ENCODE measurements around the gene FAM193A. TPM values are rescaled to one million over a fixed set of nuclear protein-coding genes. Genes with fewer than 3 reads are reported as not detected.

Gene FAM193A
- total and polyA plus RNA-seq, 9 donors = 12.9 to 24.2 (median 19.7) TPM

DNA sequence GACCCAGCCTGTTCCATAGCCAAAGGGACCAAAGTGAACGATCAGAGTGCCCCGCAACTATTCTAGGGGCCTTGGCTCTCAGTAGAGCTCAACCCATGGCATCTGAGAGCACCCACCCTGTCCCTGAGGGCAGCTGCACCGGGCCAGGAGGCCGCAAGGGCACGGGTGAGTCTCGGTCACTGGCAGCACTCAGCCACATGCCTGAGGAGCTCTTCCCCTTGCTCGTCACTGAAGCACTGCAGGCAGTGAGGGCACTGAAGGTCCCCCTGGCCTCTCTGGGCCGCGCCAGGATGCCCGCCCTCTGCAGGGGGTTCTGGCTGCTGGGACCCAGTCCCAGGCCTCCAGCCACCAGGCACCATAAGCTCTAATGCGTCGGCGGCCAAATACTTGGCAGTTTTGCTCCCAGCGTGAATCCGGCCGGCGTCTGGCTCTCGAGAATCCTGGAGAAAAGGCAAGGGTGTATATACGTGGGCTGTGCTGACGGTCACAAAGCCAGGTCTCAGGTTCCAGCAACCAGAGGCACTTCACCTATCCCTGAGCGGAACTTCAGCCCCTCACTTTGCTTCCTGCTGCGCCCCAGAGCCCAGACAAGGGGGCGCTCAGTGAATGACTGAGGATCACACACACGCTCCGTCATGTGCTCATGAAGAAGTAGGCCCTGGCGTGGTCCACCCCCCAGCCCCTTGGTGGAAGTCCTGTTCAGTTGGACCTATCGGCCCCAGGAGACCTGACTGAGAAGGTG is 205.8 kb downstream of the FAM193A start:
- Histone ChIP-seq H3K4me1 (ENCODE audit: control insufficient read depth, insufficient read depth, low read length) (no peaks in the 10 kb centered on the region), H3K36me3 (ENCODE audit: control insufficient read depth, insufficient read depth, low read length) (peaks cover 58% of the 10 kb centered on the region), H3K27ac (ENCODE audit: low read length) (no peak overlapping the region), H3K27me3 (ENCODE audit: control insufficient read depth, insufficient read depth, low read length) (no peaks in the 10 kb centered on the region), H3K4me3 (ENCODE audit: low read length) (no peak overlapping the region), H3K9me3 (replicated peaks; ENCODE audit: control insufficient read depth, low read depth, low read length) (no peaks in the 10 kb centered on the region)
- no peak for DNase-seq
- 89% methylated on average over 26 of the region's 27 CpGs for WGBS (ENCODE audit: insufficient coverage)

DNA sequence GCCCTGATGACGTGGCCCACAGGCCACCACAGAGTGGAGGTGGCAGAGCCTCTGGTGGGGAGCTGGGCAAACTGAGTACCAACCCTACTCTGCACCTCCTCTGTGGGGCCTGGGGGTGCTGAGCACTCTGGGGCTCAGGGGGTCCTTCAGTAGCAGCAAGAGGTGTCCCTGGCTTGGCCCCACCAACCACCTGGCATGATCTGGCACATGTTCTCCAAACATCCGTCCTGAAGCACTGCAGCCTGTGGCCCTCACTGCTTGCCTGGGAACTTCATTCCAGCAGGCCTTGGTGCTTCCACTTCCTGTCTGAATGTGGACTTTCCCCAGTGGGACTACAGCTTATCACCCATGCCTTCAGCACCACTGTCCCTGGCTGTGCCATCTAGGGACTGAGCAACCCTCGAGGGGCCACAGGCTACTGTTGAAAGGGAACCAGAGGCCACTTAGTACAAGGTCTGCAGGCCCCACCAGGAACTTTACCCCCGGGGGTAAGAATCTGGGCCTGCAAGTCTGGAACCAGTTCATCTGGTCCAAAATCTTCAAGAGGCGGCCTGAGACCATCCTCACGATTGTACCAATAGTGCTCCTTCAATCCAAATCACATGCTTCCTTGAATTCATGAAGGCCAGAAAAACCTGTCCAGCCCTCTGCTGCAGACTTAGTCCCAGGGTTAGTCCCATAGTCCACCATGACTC is 206.5 kb downstream of the FAM193A start:
- Histone ChIP-seq H3K27me3 (ENCODE audit: control insufficient read depth, insufficient read depth, low read length) (no peaks in the 10 kb centered on the region), H3K27ac (ENCODE audit: low read length) (no peak overlapping the region), H3K4me1 (ENCODE audit: control insufficient read depth, insufficient read depth, low read length) (no peaks in the 10 kb centered on the region), H3K9me3 (replicated peaks; ENCODE audit: control insufficient read depth, low read depth, low read length) (no peaks in the 10 kb centered on the region), H3K36me3 (ENCODE audit: control insufficient read depth, insufficient read depth, low read length) (peaks cover 64% of the 10 kb centered on the region), H3K4me3 (ENCODE audit: low read length) (no peak overlapping the region)
- WGBS (ENCODE audit: insufficient coverage) = 86% methylated on average over 5 of the region's 6 CpGs
- no peak for DNase-seq

DNA sequence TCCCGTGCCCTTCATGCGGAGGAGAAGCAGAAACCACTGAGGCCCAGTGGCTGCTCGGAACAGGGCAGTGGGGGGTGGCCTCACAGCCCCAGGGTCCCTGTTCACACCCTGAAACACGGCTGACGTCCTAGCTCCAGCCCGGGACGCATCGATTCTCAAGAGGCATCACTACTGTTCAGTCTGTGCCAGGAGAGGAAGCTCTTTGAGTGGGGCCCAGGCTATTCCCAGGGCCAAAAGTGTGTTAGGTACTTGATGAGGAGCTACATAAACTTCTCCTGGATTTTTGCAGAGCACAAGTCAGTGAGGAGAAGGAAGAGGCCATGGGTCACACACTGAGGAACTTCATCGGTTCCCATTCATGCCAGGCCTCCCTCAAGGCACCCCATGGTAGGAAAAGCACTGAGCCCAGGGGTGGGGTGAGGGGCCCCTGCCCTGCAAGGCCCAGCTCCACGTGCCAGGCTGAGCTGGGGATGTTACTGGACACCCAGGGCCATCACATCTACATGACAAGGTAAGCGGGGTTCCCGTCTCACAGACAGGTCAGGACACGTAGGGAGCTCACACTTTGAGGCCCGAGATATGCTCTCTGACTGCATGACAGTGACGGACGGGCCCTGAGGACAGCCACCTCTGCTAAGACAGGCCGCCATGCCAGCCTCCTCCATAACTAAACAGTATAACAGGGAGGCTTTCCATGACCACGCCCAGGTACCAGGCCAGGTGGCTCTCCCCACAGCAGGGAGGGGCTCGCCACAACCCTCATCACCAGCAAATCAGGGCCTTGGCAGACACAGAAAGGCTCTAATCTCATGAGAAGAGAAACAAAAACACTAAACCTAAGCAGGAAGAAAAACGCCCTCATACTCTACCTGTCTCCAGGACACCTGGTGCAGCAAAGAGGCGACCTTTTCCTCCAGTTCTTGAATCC is 207.3 kb downstream of the FAM193A start:
- Histone ChIP-seq H3K4me1 (ENCODE audit: control insufficient read depth, insufficient read depth, low read length) (no peaks in the 10 kb centered on the region), H3K9me3 (replicated peaks; ENCODE audit: control insufficient read depth, low read depth, low read length) (no peaks in the 10 kb centered on the region), H3K27me3 (ENCODE audit: control insufficient read depth, insufficient read depth, low read length) (no peaks in the 10 kb centered on the region), H3K36me3 (ENCODE audit: control insufficient read depth, insufficient read depth, low read length) (peaks cover 64% of the 10 kb centered on the region), H3K4me3 (ENCODE audit: low read length) (no peak overlapping the region), H3K27ac (ENCODE audit: low read length) (no peak overlapping the region)
- no peak for DNase-seq
- 88% methylated on average over 16 of the region's 21 CpGs for WGBS (ENCODE audit: insufficient coverage)

GRCh38 chr4:2744576-2745270 is 208.3 kb downstream of the FAM193A start:
- WGBS (ENCODE audit: insufficient coverage) = 88% methylated on average over 26 of the region's 28 CpGs
- DNase-seq = no peak
- Histone ChIP-seq H3K27me3 (ENCODE audit: control insufficient read depth, insufficient read depth, low read length) (no peaks in the 10 kb centered on the region), H3K4me1 (ENCODE audit: control insufficient read depth, insufficient read depth, low read length) (no peaks in the 10 kb centered on the region), H3K36me3 (ENCODE audit: control insufficient read depth, insufficient read depth, low read length) (peaks cover 64% of the 10 kb centered on the region), H3K4me3 (ENCODE audit: low read length) (no peak overlapping the region), H3K9me3 (replicated peaks; ENCODE audit: control insufficient read depth, low read depth, low read length) (no peaks in the 10 kb centered on the region), H3K27ac (ENCODE audit: low read length) (no peak overlapping the region)

GRCh38 chr4:2745516-2745915 is 209.1 kb downstream of the FAM193A start:
- no peak for DNase-seq
- Histone ChIP-seq H3K27me3 (ENCODE audit: control insufficient read depth, insufficient read depth, low read length) (no peaks in the 10 kb centered on the region), H3K27ac (ENCODE audit: low read length) (no peak overlapping the region), H3K4me3 (ENCODE audit: low read length) (no peak overlapping the region), H3K4me1 (ENCODE audit: control insufficient read depth, insufficient read depth, low read length) (no peaks in the 10 kb centered on the region), H3K9me3 (replicated peaks; ENCODE audit: control insufficient read depth, low read depth, low read length) (no peaks in the 10 kb centered on the region), H3K36me3 (ENCODE audit: control insufficient read depth, insufficient read depth, low read length) (peaks cover 64% of the 10 kb centered on the region)
- WGBS (ENCODE audit: insufficient coverage) = 90% methylated on average over 3 of the region's 5 CpGs

- Histone ChIP-seq H3K4me3 (ENCODE audit: low read length) (no peak overlapping the region), H3K9me3 (replicated peaks; ENCODE audit: control insufficient read depth, low read depth, low read length) (no peaks in the 10 kb centered on the region), H3K27me3 (ENCODE audit: control insufficient read depth, insufficient read depth, low read length) (no peaks in the 10 kb centered on the region), H3K27ac (ENCODE audit: low read length) (no peak overlapping the region), H3K4me1 (ENCODE audit: control insufficient read depth, insufficient read depth, low read length) (peaks cover 5% of the 10 kb centered on the region), H3K36me3 (ENCODE audit: control insufficient read depth, insufficient read depth, low read length) (peaks cover 64% of the 10 kb centered on the region)
- WGBS (ENCODE audit: insufficient coverage) = 80% methylated on average over 18 of the region's 21 CpGs
- DNase-seq = peak; percentile 38
These were observed 209.7 kb downstream of the FAM193A start for GRCh38 chr4:2745981-2746806.

DNA sequence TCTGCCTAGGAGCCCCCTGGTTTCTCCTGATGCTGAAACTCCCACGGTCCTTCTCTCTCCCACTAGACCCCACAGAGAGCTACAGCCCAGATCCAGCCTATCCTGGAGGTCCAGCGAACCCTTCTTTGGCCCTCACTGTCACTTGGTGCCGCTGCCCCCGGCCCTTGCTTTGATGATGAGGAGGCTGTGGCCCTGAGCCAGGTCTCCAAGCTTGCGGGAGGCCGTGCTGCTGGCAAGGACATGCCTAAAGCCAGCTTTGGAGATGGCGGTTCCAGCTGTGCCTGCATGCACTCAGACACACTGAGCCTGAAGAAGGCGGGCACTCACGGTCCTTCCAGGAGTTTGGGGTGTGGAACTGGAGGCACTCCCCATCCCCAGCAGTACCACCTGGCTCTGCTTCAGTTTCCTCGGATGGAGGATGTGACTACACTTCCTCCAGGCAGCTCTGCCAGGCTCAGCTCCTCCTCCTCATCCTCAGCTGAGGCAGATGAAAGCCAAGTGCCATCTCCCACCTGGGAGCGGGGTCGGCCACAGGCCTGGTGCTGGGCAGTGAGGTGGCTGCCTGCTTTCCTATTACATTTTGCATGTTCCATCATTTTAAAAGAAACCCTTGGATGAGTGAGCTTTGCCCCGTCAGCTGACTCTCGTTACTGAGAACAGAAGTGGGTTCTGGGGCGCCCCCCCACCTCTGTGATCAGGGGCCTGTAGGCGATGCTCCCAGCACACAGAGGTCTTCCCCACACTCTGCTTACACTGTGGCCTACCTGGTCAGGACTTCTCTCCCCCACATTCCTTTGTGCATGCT is 210.6 kb downstream of the FAM193A start:
- DNase-seq = no peak
- Histone ChIP-seq H3K4me3 (ENCODE audit: low read length) (no peak overlapping the region), H3K27ac (ENCODE audit: low read length) (no peak overlapping the region), H3K4me1 (ENCODE audit: control insufficient read depth, insufficient read depth, low read length) (peaks cover 5% of the 10 kb centered on the region), H3K27me3 (ENCODE audit: control insufficient read depth, insufficient read depth, low read length) (no peaks in the 10 kb centered on the region), H3K9me3 (replicated peaks; ENCODE audit: control insufficient read depth, low read depth, low read length) (no peaks in the 10 kb centered on the region), H3K36me3 (ENCODE audit: control insufficient read depth, insufficient read depth, low read length) (peaks cover 58% of the 10 kb centered on the region)
- WGBS (ENCODE audit: insufficient coverage) = 78% methylated on average over 15 of the region's 16 CpGs

DNA sequence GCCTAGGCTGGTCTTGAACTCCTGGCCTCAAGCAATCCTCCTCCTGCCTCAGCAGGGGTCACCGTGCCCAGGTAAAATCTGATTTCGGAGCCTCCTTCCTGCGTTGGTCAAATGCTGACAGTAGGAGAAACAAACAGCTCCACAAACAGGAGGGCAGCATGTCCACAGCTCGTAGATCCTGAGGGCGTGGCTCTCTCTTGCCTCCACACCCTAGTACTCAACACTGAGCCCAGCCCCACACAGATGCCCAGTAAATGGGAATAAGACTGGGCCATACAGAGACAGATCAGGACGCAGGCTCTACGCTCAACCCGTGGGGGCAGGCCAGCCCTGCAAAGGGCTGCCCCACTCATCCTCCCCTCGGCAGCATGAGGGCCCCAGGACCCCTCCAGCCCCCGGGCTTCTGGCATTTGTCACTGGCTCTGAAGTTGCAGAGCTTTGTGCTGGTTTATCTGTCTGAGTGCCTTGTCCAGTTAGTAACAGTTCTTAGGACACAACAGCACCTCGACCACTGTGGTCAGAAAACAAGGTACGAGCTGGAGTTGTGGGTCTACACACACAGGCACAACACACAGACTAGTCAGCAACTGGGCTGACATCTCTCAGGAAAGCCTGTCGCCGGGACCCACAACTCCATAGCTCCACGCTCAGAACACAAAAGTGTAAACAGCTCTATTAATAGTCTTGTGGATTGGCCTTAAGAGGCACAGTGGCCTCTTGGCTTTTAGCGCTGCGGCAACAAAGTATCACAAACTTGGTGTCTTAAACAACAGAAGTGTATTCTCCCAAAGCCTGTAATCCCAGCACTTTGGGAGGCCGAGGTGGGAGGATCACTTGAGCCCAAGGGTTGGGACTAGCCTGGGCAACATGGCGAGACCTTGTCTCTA is 214.5 kb downstream of the FAM193A start:
- peaks cover 27% of the 10 kb centered on the region for H3K36me3 ChIP-seq (ENCODE audit: control insufficient read depth, insufficient read depth, low read length)
- H3K27me3 ChIP-seq (ENCODE audit: control insufficient read depth, insufficient read depth, low read length) = no peaks in the 10 kb centered on the region
- H3K27ac ChIP-seq (ENCODE audit: low read length) = no peak overlapping the region
- peaks cover 16% of the 10 kb centered on the region for H3K4me1 ChIP-seq (ENCODE audit: control insufficient read depth, insufficient read depth, low read length)
- no peak for DNase-seq
- H3K9me3 ChIP-seq (replicated peaks; ENCODE audit: control insufficient read depth, low read depth, low read length) = no peaks in the 10 kb centered on the region
- no peak overlapping the region for H3K4me3 ChIP-seq (ENCODE audit: low read length)
- 91% methylated on average over 7 of the region's 19 CpGs for WGBS (ENCODE audit: insufficient coverage)

Data from muscle of leg (tissue), 11 donors.